ENCODE data around the gene FUT7.
A peak's percentile ranks its signal among the peaks of the same experiment; 100 is the strongest.
"Not testable (repeated sequence)": the region's sequence is repeated elsewhere in the genome, so short reads cannot be mapped to it uniquely, and the experiment has no call there.

The FUT7 gene

DNA sequence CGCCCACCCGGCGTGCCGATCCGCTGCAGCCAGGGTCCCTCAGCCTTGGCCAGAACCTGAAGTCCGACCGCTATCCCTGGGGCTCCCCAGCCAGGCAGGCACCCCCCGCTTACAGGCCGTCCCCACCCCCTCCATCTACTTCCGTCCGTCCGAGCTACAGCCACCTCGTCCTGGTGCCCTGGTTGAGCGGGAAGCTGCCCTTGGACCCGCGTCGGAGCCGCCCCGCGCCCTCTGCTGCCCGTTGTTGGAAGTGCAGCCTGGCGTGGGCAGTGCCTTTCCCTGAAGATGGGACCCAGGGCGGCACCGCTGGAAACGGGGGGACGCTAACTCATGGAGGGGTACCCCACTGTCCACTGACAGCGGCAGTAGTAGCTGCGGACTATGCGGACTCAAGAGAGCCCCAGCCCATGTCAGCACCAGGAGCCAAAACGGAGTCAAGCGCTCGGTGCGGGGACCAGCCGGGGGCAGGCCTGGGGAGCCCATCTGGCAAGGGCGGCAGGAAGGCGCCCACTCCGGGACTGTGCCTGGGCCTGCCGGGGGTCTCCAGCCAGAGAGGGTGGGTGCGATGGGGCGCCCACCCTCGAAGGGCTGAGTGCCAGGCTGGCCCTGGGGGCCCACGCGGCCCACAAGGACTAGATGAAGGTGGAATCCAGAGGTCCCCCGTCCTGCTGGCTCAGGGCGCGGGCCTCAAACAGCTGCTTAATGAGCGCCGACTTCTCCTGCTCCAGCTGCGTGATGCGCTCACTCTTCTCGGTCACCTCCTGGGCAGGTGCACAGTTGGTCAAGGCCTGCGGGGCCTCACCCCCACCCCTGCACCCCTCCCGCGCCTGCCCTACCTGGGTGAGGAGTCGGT lies 32.4 kb upstream of the FUT7 start:
- peaks cover 18 to 21% of the 10 kb centered on the region in 2 experiments for H3K4me1 ChIP-seq (ENCODE audit: control insufficient read depth in 1 of 2, insufficient read depth in 1 of 2, low read depth in 1 of 2, low read length in 1 of 2)
- no peak overlapping the region for H3K27ac ChIP-seq
- H3K27me3 ChIP-seq, result peaks cover 22% of the 10 kb centered on the region

DNA sequence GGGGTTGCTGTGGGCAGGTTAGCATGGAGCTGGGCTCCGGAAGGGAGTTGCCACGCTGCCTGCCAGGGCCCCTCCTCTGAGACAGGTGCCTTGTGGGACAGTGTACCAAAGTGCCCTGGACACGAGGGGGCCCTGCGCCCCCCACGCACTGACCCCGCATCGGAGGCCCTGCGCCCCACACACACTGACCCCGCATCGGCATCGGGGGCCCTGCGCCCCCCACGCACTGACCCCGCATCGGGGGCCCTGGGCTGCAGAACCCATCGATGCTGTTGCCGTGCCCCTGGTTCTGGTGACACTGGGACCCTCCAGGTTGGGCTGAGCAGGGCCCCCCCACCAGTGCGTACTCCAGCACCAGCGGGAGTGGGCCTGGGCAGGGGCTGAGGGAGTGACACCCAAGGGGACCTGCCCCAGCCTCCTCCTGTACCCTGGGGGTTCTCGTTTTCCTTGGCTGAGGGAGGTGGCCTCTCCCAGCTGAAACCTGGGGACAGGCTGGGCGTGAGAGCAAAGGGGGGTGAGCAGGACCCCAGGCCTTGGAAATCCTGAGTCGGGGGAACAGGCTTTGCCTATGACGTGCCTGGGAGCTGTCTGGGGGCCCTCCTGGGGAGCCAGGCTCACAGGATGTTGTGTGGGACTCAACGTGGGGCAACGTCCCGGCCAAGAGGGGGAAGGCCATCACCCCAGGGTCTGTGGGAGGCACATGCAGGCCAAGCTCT lies 31.6 kb upstream of the FUT7 start:
- no peak overlapping the region for H3K4me3 ChIP-seq (ENCODE audit: low read depth in 1 of 2, low read length in 1 of 2)
- TF ChIP-seq, protein P1, sequence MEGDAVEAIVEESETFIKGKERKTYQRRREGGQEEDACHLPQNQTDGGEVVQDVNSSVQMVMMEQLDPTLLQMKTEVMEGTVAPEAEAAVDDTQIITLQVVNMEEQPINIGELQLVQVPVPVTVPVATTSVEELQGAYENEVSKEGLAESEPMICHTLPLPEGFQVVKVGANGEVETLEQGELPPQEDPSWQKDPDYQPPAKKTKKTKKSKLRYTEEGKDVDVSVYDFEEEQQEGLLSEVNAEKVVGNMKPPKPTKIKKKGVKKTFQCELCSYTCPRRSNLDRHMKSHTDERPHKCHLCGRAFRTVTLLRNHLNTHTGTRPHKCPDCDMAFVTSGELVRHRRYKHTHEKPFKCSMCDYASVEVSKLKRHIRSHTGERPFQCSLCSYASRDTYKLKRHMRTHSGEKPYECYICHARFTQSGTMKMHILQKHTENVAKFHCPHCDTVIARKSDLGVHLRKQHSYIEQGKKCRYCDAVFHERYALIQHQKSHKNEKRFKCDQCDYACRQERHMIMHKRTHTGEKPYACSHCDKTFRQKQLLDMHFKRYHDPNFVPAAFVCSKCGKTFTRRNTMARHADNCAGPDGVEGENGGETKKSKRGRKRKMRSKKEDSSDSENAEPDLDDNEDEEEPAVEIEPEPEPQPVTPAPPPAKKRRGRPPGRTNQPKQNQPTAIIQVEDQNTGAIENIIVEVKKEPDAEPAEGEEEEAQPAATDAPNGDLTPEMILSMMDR (IDR thresholded peaks at IDR 0.05), result no peak
- H3K27me3 ChIP-seq, result peaks cover 14% of the 10 kb centered on the region
- no peak overlapping the region for H3K27ac ChIP-seq
- no peaks in the 10 kb centered on the region for H3K36me3 ChIP-seq
- H3K4me1 ChIP-seq (ENCODE audit: control insufficient read depth in 1 of 2, insufficient read depth in 1 of 2, low read depth in 1 of 2, low read length in 1 of 2), result peaks cover 20 to 21% of the 10 kb centered on the region in 2 experiments
- H3K9me3 ChIP-seq, result no peaks in the 10 kb centered on the region

More for the DNA sequence above, 32.4 kb upstream of the FUT7 start:
- Histone ChIP-seq H3K4me3 (ENCODE audit: low read depth in 1 of 2, low read length in 1 of 2) (no peak overlapping the region), H3K9me3 (no peaks in the 10 kb centered on the region), H3K36me3 (no peaks in the 10 kb centered on the region)
- TF ChIP-seq, protein P1 (IDR thresholded peaks at IDR 0.05), result peak; percentile 98

DNA sequence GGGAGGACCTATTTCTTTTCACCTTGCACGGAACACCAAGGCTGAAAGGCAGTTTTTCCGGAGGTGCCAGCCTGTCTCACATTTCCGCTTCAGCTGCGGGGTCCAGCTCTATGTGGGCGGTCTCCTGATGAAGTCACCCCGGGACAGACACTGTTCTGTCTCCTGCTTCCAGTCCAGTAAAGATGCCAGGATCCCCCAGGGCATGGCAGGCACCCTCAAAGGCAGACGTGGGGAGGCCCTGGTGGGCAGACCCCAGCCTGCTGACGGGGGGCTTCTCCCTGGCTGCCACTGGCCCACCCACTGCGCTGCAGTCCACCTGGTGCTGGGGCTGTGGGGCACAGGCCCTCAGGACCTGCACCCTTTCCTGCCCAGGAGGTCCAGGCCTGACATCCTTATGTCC lies 30.9 kb upstream of the FUT7 start:
- H3K27ac ChIP-seq; H3K4me3 ChIP-seq (ENCODE audit: low read depth in 1 of 2, low read length in 1 of 2); H3K9me3 ChIP-seq; H3K36me3 ChIP-seq: not testable (repeated sequence)
- Histone ChIP-seq H3K27me3 (peaks cover 13% of the 10 kb centered on the region), H3K4me1 (ENCODE audit: control insufficient read depth in 1 of 2, insufficient read depth in 1 of 2, low read depth in 1 of 2, low read length in 1 of 2) (peaks cover 22 to 23% of the 10 kb centered on the region in 2 experiments)

DNA sequence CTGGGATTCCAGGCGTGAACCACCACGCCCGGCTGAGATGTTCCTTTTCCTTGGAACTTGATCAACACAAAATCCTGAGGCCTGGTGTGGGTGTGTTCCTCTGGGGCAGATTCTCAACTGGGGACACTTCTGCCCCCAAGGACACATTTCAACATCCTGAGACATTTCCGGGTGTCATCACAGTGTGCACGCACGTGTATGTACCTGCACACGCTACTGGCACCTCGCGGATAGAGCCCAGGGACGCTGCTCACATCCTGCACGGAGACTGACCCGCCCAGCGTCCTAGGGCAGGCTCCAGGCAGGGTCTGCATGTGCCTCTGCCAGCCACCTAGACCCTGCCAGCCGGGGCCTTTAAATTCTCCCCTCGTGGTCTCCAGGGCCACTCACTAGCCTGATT lies 30.5 kb upstream of the FUT7 start:
- H3K36me3 ChIP-seq, result no peaks in the 10 kb centered on the region
- peaks cover 24% of the 10 kb centered on the region in 2 experiments for H3K4me1 ChIP-seq (ENCODE audit: control insufficient read depth in 1 of 2, insufficient read depth in 1 of 2, low read depth in 1 of 2, low read length in 1 of 2)
- peaks cover 13% of the 10 kb centered on the region for H3K27me3 ChIP-seq
- TF ChIP-seq, protein P1 (IDR thresholded peaks at IDR 0.05), result no peak
- no peak overlapping the region for H3K4me3 ChIP-seq (ENCODE audit: low read depth in 1 of 2, low read length in 1 of 2)
- no peak overlapping the region for H3K27ac ChIP-seq
- H3K9me3 ChIP-seq, result no peaks in the 10 kb centered on the region

DNA sequence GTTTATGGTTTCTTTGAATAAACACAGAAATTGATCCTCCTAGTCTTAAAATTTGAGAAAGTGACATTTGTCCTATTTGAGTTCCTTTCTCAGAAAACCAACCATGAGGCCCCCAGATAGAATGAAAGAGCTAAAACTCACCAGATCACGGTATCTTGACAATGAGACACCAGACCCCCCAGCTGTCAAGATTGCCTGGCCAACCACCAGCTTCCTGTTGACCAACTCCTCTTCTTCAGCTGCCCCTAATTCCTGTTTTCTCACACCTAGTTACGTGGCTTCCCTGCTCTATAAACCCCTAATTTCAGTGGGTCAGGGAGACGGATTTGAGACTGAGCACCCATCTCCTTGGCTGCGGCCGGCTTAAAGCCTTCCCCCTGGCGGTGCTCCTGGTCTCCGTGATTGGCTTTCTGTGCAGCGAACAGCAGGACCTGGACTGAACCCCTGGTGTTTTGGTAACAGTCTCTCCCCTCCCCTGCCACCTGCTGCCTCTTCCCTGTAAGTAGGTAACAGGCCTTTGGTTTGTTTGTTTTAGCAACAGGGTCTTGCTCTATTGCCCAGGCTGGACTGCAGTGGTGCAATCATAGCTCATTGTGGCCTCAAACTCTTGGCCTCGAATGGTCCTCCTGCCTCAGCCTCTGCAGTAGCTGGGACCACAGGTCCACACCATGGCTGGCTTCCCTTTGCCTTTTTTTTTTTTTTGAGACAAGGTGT lies 26.8 kb upstream of the FUT7 start:
- TF ChIP-seq, protein P1 (IDR thresholded peaks at IDR 0.05), result no peak
- peak overlapping the region; percentile 69 for H3K27ac ChIP-seq
- H3K4me3 ChIP-seq (ENCODE audit: low read depth in 1 of 2, low read length in 1 of 2), result no peak overlapping the region
- no peaks in the 10 kb centered on the region for H3K9me3 ChIP-seq
- no peaks in the 10 kb centered on the region for H3K36me3 ChIP-seq
- peaks cover 24 to 28% of the 10 kb centered on the region in 2 experiments for H3K4me1 ChIP-seq (ENCODE audit: control insufficient read depth in 1 of 2, insufficient read depth in 1 of 2, low read depth in 1 of 2, low read length in 1 of 2)
- peaks cover 41% of the 10 kb centered on the region for H3K27me3 ChIP-seq
